ENCODE results near the gene TTI1. TPM values are rescaled to one million over a fixed set of nuclear protein-coding genes. Genes with fewer than 3 reads are reported as not detected.
A peak's percentile ranks its signal among the peaks of the same experiment; 100 is the strongest.

Gene TTI1
- total and polyA plus RNA-seq, 12 donors = 8.3 to 14.8 (median 11.2) TPM

GRCh38 chr20:38057351-38057972 is 24.2 kb upstream of the TTI1 start:
- DNase-seq (peak; percentile 83 to 86), ATAC-seq (peak; percentile 87 to 95 (median 92))
- peak overlapping the region in 3 of 10 donors; percentile 10 to 60 (median 42) for H3K27ac ChIP-seq
- peaks cover 0 to 39% (median 13%) of the 10 kb centered on the region in 9 donors for H3K4me1 ChIP-seq
- H3K27me3 ChIP-seq = no peaks in the 10 kb centered on the region
- WGBS, 2 donors = 14 to 15% methylated on average over 7 of the region's 7 CpGs
- no peaks in the 10 kb centered on the region for H3K9me3 ChIP-seq
- TF ChIP-seq CTCF (IDR thresholded peaks at IDR 0.05) = peak; percentile 82 to 98 (median 91)
- H3K36me3 ChIP-seq = peaks cover 0 to 94% (median 37%) of the 10 kb centered on the region in 9 donors
- intact Hi-C loops (cut with DNase I) = loop anchor here (1.0 to 5.0 kb wide), 10 partner anchors 107 to 265 kb away; partner anchors contain the start of gene TGM2 (in 8 of the 10)
- no peak overlapping the region for H3K4me3 ChIP-seq

GRCh38 chr20:38055848-38056247 is 22.6 kb upstream of the TTI1 start:
- peaks cover 0 to 41% (median 19%) of the 10 kb centered on the region in 9 donors for H3K4me1 ChIP-seq
- H3K27me3 ChIP-seq = no peaks in the 10 kb centered on the region
- ATAC-seq (no peak), DNase-seq (no peak)
- H3K27ac ChIP-seq = no peak overlapping the region
- H3K4me3 ChIP-seq = no peak overlapping the region
- no peaks in the 10 kb centered on the region for H3K9me3 ChIP-seq
- intact Hi-C loops (cut with DNase I) = loop anchor here in 9 of 10 donors (2.0 to 5.0 kb wide), 8 partner anchors 109 to 266 kb away; partner anchors contain the start of gene TGM2 (in 5 of the 9)
- peaks cover 0 to 94% (median 22%) of the 10 kb centered on the region in 9 donors for H3K36me3 ChIP-seq
- TF ChIP-seq CTCF (IDR thresholded peaks at IDR 0.05) = no peak
- 94% methylated on average over 6 of the region's 6 CpGs for WGBS, 2 donors

- Histone ChIP-seq H3K9me3 (no peaks in the 10 kb centered on the region), H3K27ac (no peak overlapping the region), H3K4me1 (peaks cover 0 to 46% (median 23%) of the 10 kb centered on the region in 9 donors), H3K27me3 (no peaks in the 10 kb centered on the region), H3K36me3 (peaks cover 0 to 94% (median 20%) of the 10 kb centered on the region in 9 donors), H3K4me3 (no peak overlapping the region)
- WGBS, 2 donors = 25 to 46% methylated on average over 4 of the region's 4 CpGs
- intact Hi-C loops (cut with DNase I) = loop anchor here in 7 of 10 donors (5.0 kb wide), 4 partner anchors 112 to 267 kb away; partner anchors contain the start of gene TGM2 (in 4 of the 7)
- DNase-seq = no peak
- no peak for TF ChIP-seq CTCF (IDR thresholded peaks at IDR 0.05)
- ATAC-seq = no peak
These were observed 22.0 kb upstream of the TTI1 start for GRCh38 chr20:38055294-38055693.

GRCh38 chr20:38054647-38055046 is 21.4 kb upstream of the TTI1 start:
- intact Hi-C loops (cut with DNase I) = loop anchor here in 7 of 10 donors (5.0 kb wide), 4 partner anchors 113 to 268 kb away; partner anchors contain the start of gene TGM2 (in 4 of the 7)

More at GRCh38 chr20:38054647-38055046, 21.4 kb upstream of the TTI1 start:
- no peaks in the 10 kb centered on the region for H3K9me3 ChIP-seq
- H3K27me3 ChIP-seq = no peaks in the 10 kb centered on the region
- no peak for TF ChIP-seq CTCF (IDR thresholded peaks at IDR 0.05)
- H3K4me3 ChIP-seq = no peak overlapping the region
- H3K27ac ChIP-seq = no peak overlapping the region
- no peak for DNase-seq
- H3K36me3 ChIP-seq = peaks cover 0 to 94% (median 16%) of the 10 kb centered on the region in 9 donors
- no peak for ATAC-seq
- peaks cover 0 to 50% (median 28%) of the 10 kb centered on the region in 9 donors for H3K4me1 ChIP-seq
- WGBS, 2 donors = 93 to 94% methylated on average over 2 of the region's 2 CpGs
